Fibroblast of lung (primary cell): ENCODE measurements around the gene CWC15.

Source experiments
- CTCF ChIP-seq, 2 donors: IDR thresholded peaks in 1 of 2; conservative IDR thresholded peaks in 1 of 2; 1 replicate in 1 of 2; 2 replicates in 1 of 2; pipeline ENCODE4 v1.5.1; 2011 to 2012; ENCODE audit warnings: low read length in 2 of 2, control low read depth in 1 of 2, inconsistent platforms in 1 of 2, low read depth in 1 of 2, mild to moderate bottlenecking in 1 of 2
- EZH2 ChIP-seq: IDR thresholded peaks from 2 replicates; pipeline ENCODE4 v1.5.1; 2012; ENCODE audit warnings: low read length, control low read depth, mild to moderate bottlenecking; ENCODE audit errors: missing control alignments

- TF ChIP-seq CTCF (conservative IDR thresholded peaks at IDR 0.05 in 1 of 2, IDR thresholded peaks at IDR 0.05 in 1 of 2; ENCODE audit: low read depth in 1 of 2, low read length in 2 of 2) (no peak), EZH2 (no peak)
These were observed 30.4 kb upstream of the CWC15 start for GRCh38 chr11:95003716-95004115.
